ENCODE results near the gene NDUFA13. TPM values are rescaled to one million over a fixed set of nuclear protein-coding genes. Genes with fewer than 3 reads are reported as not detected.

The NDUFA13 gene
- total RNA-seq, 1 experiment from 2014 or later = 339 TPM

GRCh38 chr19:19553670-19554069 is 37.6 kb downstream of the NDUFA13 start:
- no peaks in the 10 kb centered on the region for H3K27me3 ChIP-seq (ENCODE audit: insufficient read depth, low read length)
- TF ChIP-seq CEBPB (IDR thresholded peaks at IDR 0.05; ENCODE audit: low read depth) (no peak), SRF (IDR thresholded peaks at IDR 0.05; ENCODE audit: low read depth) (no peak), ELF1 (IDR thresholded peaks at IDR 0.05; ENCODE audit: borderline replicate concordance, low read depth) (no peak), TCF7L2 (IDR thresholded peaks at IDR 0.05; ENCODE audit: borderline replicate concordance, extremely low read depth, insufficient read depth, insufficient read length) (no peak), SIN3A (IDR thresholded peaks at IDR 0.05; ENCODE audit: low read depth) (no peak)
- ChIA-PET POLR2A (no interaction called here), CTCF (interaction anchor here (1.0 to 4.9 kb wide), 13 partner anchors 13 to 408 kb away, joined by 3 to 52 read pairs (median 4); partner anchors contain the start of gene NDUFA13), RAD21 (ENCODE audit: low non-redundant PET in 1 of 2, low total read pairs in 2 of 2, uncharacterized antibody in 2 of 2, unreplicated experiment in 2 of 2) (interaction anchor here (0.9 to 1.3 kb wide), 3 partner anchors 12 to 21 kb away, joined by 4 read pairs; no protein-coding TSS in a partner anchor)
- ATAC-seq (no peak), DNase-seq (ENCODE audit: low read depth, low spot score) (no peak)
- no peak overlapping the region for H3K4me3 ChIP-seq (replicated peaks in 1 of 2; ENCODE audit: low read depth in 1 of 2, low read length in 2 of 2)
- H3K9me2 ChIP-seq (ENCODE audit: insufficient read depth) = no peaks in the 10 kb centered on the region
- intact Hi-C loops (cut with micrococcal nuclease) = no loop called here
- BruUV-seq (replicated peaks) = no TSS peak
- no peak overlapping the region for H3K9ac ChIP-seq (ENCODE audit: low read length)
- H3K4me1 ChIP-seq (ENCODE audit: control insufficient read depth in 1 of 2, insufficient read depth in 2 of 2, low read length in 2 of 2) = no peaks in the 10 kb centered on the region
- H3K9me3 ChIP-seq (ENCODE audit: control insufficient read depth in 1 of 2, insufficient read depth in 1 of 2, low read depth in 1 of 2, low read length in 2 of 2) = no peaks in the 10 kb centered on the region
- no peaks in the 10 kb centered on the region for H3K36me3 ChIP-seq (ENCODE audit: control insufficient read depth in 1 of 2, insufficient read depth in 2 of 2, low read length in 2 of 2)
- no peak overlapping the region for H3K27ac ChIP-seq (ENCODE audit: low read depth, low read length)
- H3K79me2 ChIP-seq (ENCODE audit: insufficient read depth, low read length) = no peaks in the 10 kb centered on the region
- no peaks in the 10 kb centered on the region for H4K20me1 ChIP-seq (ENCODE audit: insufficient read depth)
- no peak overlapping the region for H3K4me2 ChIP-seq (ENCODE audit: low read length)
- H2AFZ ChIP-seq (ENCODE audit: low read depth, low read length, poor library complexity, severe bottlenecking) = no peak overlapping the region

- CTCF ChIA-PET = interaction anchor here (1.0 to 4.9 kb wide), 11 partner anchors 14 to 408 kb away, joined by 3 to 52 read pairs (median 3); partner anchors contain the start of genes GMIP and NDUFA13
These were observed 38.3 kb downstream of the NDUFA13 start for GRCh38 chr19:19554074-19555023.

More at GRCh38 chr19:19554074-19555023, 38.3 kb downstream of the NDUFA13 start:
- Histone ChIP-seq H3K36me3 (ENCODE audit: control insufficient read depth in 1 of 2, insufficient read depth in 2 of 2, low read length in 2 of 2) (no peaks in the 10 kb centered on the region), H2AFZ (ENCODE audit: low read depth, low read length, poor library complexity, severe bottlenecking) (no peak overlapping the region), H4K20me1 (ENCODE audit: insufficient read depth) (no peaks in the 10 kb centered on the region), H3K27me3 (ENCODE audit: insufficient read depth, low read length) (no peaks in the 10 kb centered on the region), H3K4me3 (replicated peaks in 1 of 2; ENCODE audit: low read depth in 1 of 2, low read length in 2 of 2) (no peak overlapping the region), H3K9me2 (ENCODE audit: insufficient read depth) (no peaks in the 10 kb centered on the region), H3K79me2 (ENCODE audit: insufficient read depth, low read length) (no peaks in the 10 kb centered on the region), H3K27ac (ENCODE audit: low read depth, low read length) (no peak overlapping the region), H3K9me3 (ENCODE audit: control insufficient read depth in 1 of 2, insufficient read depth in 1 of 2, low read depth in 1 of 2, low read length in 2 of 2) (no peaks in the 10 kb centered on the region), H3K9ac (ENCODE audit: low read length) (no peak overlapping the region), H3K4me1 (ENCODE audit: control insufficient read depth in 1 of 2, insufficient read depth in 2 of 2, low read length in 2 of 2) (no peaks in the 10 kb centered on the region), H3K4me2 (ENCODE audit: low read length) (no peak overlapping the region)
- POLR2A ChIA-PET = no interaction called here
- no TSS peak for BruUV-seq (replicated peaks)
- intact Hi-C loops (cut with micrococcal nuclease) = no loop called here
- TF ChIP-seq RAD21 (IDR thresholded peaks at IDR 0.05; ENCODE audit: low read depth) = peak; percentile 60
- TF ChIP-seq FOSL1 (IDR thresholded peaks at IDR 0.05; ENCODE audit: low read depth) = no peak
- TF ChIP-seq ZNF274 (IDR thresholded peaks at IDR 0.05; ENCODE audit: low read depth, low read length) = no peak
- TF ChIP-seq ATF3 (IDR thresholded peaks at IDR 0.05) = no peak
- peak; percentile 43 to 91 (median 83); a peak in 5 of 6 replicates for TF ChIP-seq CTCF (IDR thresholded peaks at IDR 0.05 in 2 of 3, conservative IDR thresholded peaks at IDR 0.05 in 1 of 3; ENCODE audit: borderline replicate concordance in 1 of 3, insufficient read depth in 1 of 3, low read depth in 2 of 3, low read length in 2 of 3)
- no peak for TF ChIP-seq CEBPB (IDR thresholded peaks at IDR 0.05; ENCODE audit: low read depth)
- no peak for DNase-seq (ENCODE audit: low read depth, low spot score)
- RAD21 ChIA-PET (ENCODE audit: low non-redundant PET in 1 of 2, low total read pairs in 2 of 2, uncharacterized antibody in 2 of 2, unreplicated experiment in 2 of 2) = interaction anchor here (0.9 to 1.3 kb wide), 3 partner anchors 13 to 22 kb away, joined by 4 read pairs; no protein-coding TSS in a partner anchor
- ATAC-seq = peak; percentile 83

Data from HCT116 (cell line).